ENCODE results near the gene IST1.

GRCh38 chr16:71847096-71847495, 48.2 kb upstream of the IST1 start:
- TF ChIP-seq POLR2A (IDR thresholded peaks at IDR 0.05) (no peak), CTCF (IDR thresholded peaks at IDR 0.05) (no peak)
